ENCODE data around the gene AKAP12.
A peak's percentile ranks its signal among the peaks of the same experiment; 100 is the strongest.

Gene AKAP12

DNA sequence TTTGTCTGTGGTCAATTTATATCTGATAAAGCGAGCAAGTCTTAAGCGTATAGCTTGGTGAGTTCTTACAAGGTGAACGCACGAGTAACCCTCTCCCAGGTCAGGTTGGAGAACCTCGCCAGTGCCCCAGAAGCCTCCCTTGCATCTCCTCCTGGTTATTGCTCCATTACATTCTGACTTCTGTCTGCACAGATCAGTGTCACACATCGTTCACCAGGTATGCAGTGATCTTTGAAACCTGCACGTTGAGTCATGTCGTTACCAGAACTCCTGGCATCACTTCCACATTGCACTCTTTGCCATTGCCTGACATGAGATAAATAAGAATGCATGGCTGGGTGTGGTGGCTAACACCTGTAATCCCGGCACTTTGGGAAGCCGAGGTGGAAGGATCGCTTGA is 44.2 kb downstream of the AKAP12 start:
- Mint-ChIP-seq H3K4me3 (no peak overlapping the region), H3K27me3 (peaks cover 61% of the 10 kb centered on the region)
- CTCF ChIA-PET, result no interaction called here

DNA sequence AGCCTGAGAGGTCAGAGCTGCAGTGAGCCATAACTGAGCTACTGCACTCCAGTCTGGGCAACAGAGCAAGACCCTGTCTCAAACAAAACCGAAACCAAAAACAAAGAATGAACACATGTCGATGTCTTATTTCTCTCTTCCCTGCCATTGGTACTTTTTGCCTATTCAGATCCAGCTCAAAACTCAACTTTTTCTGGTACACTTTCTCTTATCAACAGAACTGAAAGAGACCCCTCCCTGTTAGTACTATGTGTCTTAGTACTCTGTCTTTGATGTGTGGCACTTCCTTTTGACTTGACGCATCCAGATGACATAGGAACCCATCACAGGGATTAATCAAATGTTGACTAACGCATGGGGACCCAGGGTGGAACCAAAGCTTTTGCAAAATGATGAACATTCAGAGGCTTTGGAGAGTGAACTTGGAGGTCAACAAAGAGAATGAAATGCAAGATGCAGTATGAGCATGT is 44.8 kb downstream of the AKAP12 start:
- Mint-ChIP-seq H3K9me3 (no peaks in the 10 kb centered on the region), H3K4me3 (no peak overlapping the region), H3K4me1 (peaks cover 34% of the 10 kb centered on the region), H3K27ac (no peak overlapping the region), H3K27me3 (peaks cover 65% of the 10 kb centered on the region), H3K36me3 (no peaks in the 10 kb centered on the region)
- CTCF ChIA-PET, result no interaction called here
- no peak for DNase-seq

More for the DNA sequence above, 44.2 kb downstream of the AKAP12 start:
- no peak for DNase-seq
- H3K27ac Mint-ChIP-seq, result no peak overlapping the region
- H3K4me1 Mint-ChIP-seq, result peaks cover 28% of the 10 kb centered on the region
- H3K36me3 Mint-ChIP-seq, result no peaks in the 10 kb centered on the region
- no peaks in the 10 kb centered on the region for H3K9me3 Mint-ChIP-seq

DNA sequence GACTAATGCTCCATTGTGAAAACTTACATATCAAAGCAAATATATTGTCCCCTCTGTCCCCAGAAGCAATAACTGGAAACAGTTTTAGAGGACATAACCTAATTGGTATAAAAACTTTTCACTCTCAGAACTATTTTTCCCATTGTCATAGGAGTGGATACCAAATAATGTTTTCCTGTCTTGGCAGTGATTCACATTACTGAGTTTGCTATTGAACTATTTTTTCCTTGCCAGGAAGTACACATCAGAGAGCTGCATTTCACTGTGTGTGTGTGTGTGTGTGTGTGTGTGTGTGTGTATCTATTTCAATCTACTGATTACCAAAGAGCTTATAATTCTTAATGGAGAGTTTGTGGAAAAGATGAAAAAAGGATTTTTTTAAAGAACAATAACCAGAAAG is 45.4 kb downstream of the AKAP12 start:
- H3K27ac Mint-ChIP-seq, result no peak overlapping the region
- no peak for DNase-seq
- peaks cover 39% of the 10 kb centered on the region for H3K4me1 Mint-ChIP-seq
- no peaks in the 10 kb centered on the region for H3K36me3 Mint-ChIP-seq
- no peaks in the 10 kb centered on the region for H3K9me3 Mint-ChIP-seq
- CTCF ChIA-PET, result no interaction called here
- no peak overlapping the region for H3K4me3 Mint-ChIP-seq
- H3K27me3 Mint-ChIP-seq, result peaks cover 69% of the 10 kb centered on the region

DNA sequence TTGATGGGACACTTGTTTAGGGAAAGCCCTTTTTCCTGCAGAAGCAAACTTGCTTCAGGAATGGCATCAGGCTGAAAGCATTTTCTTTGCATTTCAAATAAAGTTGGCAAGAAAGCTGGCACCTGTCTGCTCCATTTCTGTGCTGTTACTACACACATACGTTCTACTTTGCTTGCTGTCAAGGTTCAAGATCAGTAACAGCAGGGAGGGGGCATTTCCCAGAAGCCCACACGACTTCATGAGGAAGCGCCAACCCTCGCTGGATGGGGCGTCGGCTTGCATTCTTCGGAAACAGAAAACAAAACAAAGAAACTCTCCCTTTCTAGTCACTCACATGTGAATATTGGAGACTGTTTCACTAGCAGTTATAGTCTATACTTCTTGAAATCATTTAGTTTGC is 46.4 kb downstream of the AKAP12 start:
- no peak overlapping the region for H3K27ac Mint-ChIP-seq
- peaks cover 76% of the 10 kb centered on the region for H3K27me3 Mint-ChIP-seq
- CTCF ChIA-PET, result no interaction called here
- DNase-seq, result peak; percentile 26
- H3K9me3 Mint-ChIP-seq, result no peaks in the 10 kb centered on the region
- peaks cover 47% of the 10 kb centered on the region for H3K4me1 Mint-ChIP-seq
- H3K4me3 Mint-ChIP-seq, result no peak overlapping the region
- H3K36me3 Mint-ChIP-seq, result no peaks in the 10 kb centered on the region

DNA sequence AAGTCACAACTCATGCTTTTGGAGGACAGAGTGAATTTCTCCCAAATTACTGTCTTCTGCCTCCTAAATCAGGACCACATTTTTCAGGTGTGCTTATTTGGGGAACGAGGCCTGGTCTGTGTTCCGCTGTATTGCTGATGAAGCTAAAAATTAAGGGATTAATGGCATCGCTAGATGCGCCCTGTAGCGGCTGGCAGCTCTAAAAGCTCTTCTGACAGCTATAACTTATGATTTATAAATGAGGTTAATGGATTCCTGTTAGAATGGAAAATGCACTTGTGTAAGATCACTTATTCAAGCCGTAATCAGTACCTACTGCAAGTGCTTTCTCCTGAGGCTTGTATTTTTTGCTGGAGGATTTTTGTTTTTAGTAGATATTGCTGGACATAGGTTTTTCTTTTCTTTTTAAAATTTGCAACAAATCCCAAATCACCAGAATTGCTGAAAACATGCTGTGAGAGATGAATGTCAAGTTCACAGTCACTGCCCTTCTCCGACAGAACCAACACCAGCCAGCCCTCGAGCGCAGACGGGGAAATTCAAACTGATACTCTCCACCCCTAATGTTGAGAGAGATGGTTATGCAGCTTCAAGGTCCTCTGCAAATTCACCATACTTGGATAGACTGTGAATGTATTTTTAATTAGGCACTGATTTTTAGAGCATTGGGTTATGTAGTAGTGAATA is 49.1 kb downstream of the AKAP12 start:
- Mint-ChIP-seq H3K4me3 (no peak overlapping the region), H3K4me1 (peaks cover 45% of the 10 kb centered on the region), H3K27me3 (peaks cover 81% of the 10 kb centered on the region)

DNA sequence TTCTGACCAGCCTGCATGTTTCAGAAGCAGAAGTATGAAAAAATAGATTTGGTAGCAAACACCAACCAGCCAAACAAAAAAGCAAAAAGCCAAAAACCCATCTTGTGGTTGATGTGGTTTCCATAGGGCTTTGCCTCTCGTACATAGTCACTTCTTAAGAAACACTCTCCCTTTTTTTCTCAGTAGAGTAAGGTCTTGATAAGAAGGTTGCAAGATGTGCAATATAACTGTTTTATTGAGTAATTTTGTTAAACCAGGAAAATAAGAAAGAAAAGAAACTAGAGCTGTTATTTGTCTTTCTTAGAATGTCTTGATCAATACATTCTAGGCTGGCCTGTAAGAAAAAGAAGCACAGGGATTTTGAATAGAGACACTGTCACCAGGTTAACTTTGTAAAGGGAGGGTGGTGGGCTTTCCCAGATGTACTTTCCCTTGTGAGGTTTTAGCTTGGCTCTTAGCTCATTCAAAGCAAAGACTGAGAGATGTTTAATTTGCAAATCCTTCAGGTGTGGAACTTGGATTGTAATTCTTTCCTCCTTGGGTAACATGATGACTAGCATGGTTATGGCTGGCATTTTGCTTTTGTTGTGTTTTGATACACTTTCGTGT is 49.7 kb downstream of the AKAP12 start:
- H3K4me1 Mint-ChIP-seq, result peaks cover 41% of the 10 kb centered on the region
- no peak for DNase-seq

More for the DNA sequence above, 49.1 kb downstream of the AKAP12 start:
- Mint-ChIP-seq H3K9me3 (no peaks in the 10 kb centered on the region), H3K36me3 (no peaks in the 10 kb centered on the region), H3K27ac (no peak overlapping the region)
- no peak for DNase-seq
- CTCF ChIA-PET, result interaction anchor here (3.2 kb wide), 1 partner anchor 36 kb away, joined by 17 read pairs; no protein-coding TSS in a partner anchor

DNA sequence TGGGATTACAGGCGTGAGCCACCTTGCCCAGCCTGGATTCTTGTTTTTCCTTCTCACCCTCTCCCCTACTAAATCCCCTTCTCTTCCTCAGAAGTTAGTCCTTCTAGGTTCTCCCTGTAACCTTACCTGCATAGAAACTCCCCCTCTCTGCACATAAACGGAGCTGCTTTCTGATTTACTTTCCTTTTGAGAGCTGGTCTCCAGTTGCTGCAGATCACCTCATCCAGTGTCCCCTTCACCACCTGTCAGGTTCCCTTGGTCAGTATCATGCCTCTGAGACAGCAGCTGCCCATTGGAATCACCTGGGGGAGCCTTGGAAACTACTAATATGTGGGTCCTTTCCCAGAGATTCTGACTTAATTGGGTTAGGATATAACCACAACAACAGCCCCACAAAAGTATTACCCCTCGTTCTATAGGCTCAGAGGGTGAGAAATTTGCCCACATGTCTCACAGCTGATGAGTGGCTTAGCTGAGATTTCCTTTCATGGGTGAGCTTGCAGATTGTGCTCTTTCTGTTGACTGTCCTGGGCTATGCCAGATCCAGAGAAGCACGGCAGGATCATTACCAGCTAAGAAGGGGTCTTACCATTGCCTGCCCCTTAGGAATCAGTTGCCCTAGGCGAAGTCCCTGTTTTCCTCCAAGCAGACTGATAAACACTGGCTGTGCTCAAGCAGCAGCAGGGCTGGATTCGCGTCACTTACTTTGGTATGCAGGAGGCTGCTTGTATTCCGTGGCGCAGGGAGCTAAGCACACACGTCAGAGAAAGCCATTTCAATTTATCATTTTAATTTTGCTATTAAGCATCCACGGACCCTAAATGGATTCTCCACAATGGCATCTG is 51.3 kb downstream of the AKAP12 start:
- no peak for DNase-seq

More for the DNA sequence above, 49.7 kb downstream of the AKAP12 start:
- Mint-ChIP-seq H3K27me3 (peaks cover 81% of the 10 kb centered on the region), H3K4me3 (no peak overlapping the region), H3K27ac (no peak overlapping the region), H3K9me3 (no peaks in the 10 kb centered on the region), H3K36me3 (no peaks in the 10 kb centered on the region)
- CTCF ChIA-PET, result interaction anchor here (3.2 kb wide), 1 partner anchor 35 kb away, joined by 17 read pairs; no protein-coding TSS in a partner anchor

DNA sequence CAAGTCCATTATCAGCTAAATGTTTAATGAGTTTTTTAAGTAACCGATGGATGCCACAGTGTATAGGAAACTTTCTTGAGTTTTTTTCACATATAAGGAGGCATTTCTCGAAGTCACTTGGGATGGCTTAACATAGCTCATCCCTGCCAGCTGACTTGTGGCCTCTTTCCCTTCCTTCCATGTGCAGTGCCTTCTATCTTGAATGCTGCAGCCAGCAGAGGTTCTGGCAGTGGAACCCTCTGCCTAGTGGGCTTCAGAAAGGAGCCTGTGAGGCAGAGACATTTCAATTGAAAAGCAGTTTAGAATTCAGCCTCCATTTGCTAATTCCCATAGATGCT is 51.9 kb downstream of the AKAP12 start:
- Mint-ChIP-seq H3K4me3 (no peak overlapping the region), H3K27me3 (peaks cover 88% of the 10 kb centered on the region), H3K27ac (no peak overlapping the region), H3K4me1 (peaks cover 24% of the 10 kb centered on the region), H3K9me3 (no peaks in the 10 kb centered on the region), H3K36me3 (no peaks in the 10 kb centered on the region)
- CTCF ChIA-PET, result interaction anchor here (3.2 kb wide), 1 partner anchor 33 kb away, joined by 17 read pairs; no protein-coding TSS in a partner anchor
- DNase-seq, result no peak

More for the DNA sequence above, 51.3 kb downstream of the AKAP12 start:
- Mint-ChIP-seq H3K36me3 (no peaks in the 10 kb centered on the region), H3K27me3 (peaks cover 89% of the 10 kb centered on the region), H3K9me3 (no peaks in the 10 kb centered on the region), H3K27ac (no peak overlapping the region), H3K4me3 (no peak overlapping the region), H3K4me1 (peaks cover 29% of the 10 kb centered on the region)
- CTCF ChIA-PET, result interaction anchor here (0.6 to 3.2 kb wide), 2 partner anchors 33 to 111 kb away, joined by 5 to 17 read pairs; no protein-coding TSS in a partner anchor

DNA sequence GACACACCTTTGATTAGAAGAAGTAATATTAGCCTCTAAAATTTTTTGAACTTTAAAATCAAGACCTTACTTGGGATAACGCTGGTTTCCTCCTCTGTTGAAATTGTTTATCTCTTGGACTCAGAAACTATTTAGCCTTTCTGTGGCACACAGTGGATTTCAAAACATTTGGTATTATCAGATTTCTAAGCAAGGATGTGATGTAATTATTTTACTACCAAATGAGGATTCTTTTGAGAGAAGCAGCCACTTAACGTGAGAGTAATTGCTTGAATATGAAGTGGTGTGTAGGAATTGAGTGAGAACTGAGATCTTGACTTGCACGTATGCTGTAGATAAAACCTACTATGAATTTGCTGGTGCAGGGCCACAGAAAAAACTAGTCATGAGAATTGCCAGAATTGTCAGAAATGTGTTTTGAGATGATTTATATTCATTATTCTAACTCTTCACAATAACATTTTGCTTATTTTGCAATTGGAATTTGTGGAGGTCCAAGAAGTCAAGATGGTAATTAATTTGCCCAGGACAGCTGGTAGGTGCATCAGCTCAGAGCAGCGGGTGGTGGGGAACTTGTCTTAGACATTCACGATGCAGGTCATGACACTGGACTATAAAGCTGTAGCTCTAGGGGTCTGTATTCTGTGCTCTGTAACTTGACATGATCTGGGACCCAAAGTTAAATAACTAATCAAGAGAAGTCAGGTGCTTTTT is 53.4 kb downstream of the AKAP12 start:
- CTCF ChIA-PET, result no interaction called here
- no peak for DNase-seq
- Mint-ChIP-seq H3K27ac (no peak overlapping the region), H3K36me3 (no peaks in the 10 kb centered on the region), H3K9me3 (no peaks in the 10 kb centered on the region), H3K27me3 (peaks cover 83% of the 10 kb centered on the region), H3K4me1 (peaks cover 24% of the 10 kb centered on the region), H3K4me3 (no peak overlapping the region)

DNA sequence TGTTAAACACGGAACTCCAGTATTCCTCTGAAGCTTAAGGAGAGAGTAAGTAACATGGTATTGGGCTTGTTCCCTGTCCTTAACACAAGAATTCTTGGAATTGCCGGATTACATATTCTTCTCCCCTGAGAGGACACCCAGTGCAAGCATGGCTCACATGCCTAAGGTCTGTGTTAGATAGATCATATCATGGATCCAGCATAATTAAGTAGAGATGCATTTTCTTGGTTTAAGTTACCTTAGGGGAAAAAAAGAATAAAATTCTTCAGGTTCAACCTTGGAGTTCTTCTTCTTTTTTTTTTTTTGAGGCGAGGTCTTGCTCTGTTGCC is 53.9 kb downstream of the AKAP12 start:
- Mint-ChIP-seq H3K4me3 (no peak overlapping the region), H3K9me3 (no peaks in the 10 kb centered on the region), H3K36me3 (no peaks in the 10 kb centered on the region), H3K4me1 (peaks cover 22% of the 10 kb centered on the region), H3K27ac (no peak overlapping the region), H3K27me3 (peaks cover 79% of the 10 kb centered on the region)
- CTCF ChIA-PET, result no interaction called here
- DNase-seq, result no peak

DNA sequence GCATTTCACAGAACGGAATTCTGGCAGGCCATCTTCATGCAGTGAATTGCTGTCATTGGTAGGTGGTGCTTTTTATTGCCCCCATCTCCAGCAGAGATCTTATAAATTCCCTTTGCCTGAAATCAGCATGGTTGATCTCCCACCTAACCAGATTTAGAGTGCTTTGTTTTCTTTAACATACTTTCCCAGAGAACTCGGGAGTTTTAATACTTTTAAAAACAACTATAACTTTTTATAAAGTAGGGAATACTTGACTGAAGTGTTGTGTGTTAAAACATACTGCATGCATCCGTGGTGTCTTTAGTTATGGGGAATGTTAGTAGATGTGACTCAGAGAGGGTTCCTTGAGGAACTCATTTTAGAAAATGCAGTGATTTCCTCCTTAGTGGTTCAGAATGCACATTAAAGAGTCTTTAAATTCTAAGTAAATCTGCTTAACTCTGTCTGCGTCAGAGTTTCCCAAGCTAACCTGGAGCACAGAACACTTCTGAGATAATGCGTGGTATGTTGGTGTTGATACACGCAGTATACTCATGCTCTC is 54.9 kb downstream of the AKAP12 start:
- Mint-ChIP-seq H3K4me1 (peaks cover 13% of the 10 kb centered on the region), H3K27me3 (peaks cover 71% of the 10 kb centered on the region), H3K27ac (no peak overlapping the region), H3K9me3 (no peaks in the 10 kb centered on the region), H3K36me3 (no peaks in the 10 kb centered on the region), H3K4me3 (no peak overlapping the region)
- no peak for DNase-seq
- CTCF ChIA-PET, result no interaction called here

DNA sequence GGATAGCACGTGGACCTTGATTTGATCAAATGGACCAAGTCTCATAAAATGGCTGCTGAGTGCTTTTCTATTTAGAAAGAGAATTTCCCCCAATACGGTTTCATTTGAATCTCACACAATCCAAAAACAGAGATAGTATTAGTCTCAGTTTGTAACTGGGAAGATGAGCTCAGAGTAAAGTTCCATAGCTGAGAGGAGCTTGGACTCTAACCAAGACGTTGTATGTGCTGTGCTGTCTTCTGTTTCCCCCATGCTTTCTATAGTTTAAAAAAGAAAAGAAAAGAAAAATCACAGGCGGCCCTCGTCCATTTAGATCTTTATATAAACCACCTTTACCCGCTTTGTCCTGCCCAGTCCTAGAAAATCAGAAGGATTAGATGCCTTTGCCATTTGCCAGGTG is 58.1 kb downstream of the AKAP12 start:
- Mint-ChIP-seq H3K27ac (no peak overlapping the region), H3K9me3 (no peaks in the 10 kb centered on the region), H3K4me3 (no peak overlapping the region), H3K27me3 (peaks cover 45% of the 10 kb centered on the region), H3K4me1 (no peaks in the 10 kb centered on the region), H3K36me3 (no peaks in the 10 kb centered on the region)
- DNase-seq, result no peak
- CTCF ChIA-PET, result no interaction called here

DNA sequence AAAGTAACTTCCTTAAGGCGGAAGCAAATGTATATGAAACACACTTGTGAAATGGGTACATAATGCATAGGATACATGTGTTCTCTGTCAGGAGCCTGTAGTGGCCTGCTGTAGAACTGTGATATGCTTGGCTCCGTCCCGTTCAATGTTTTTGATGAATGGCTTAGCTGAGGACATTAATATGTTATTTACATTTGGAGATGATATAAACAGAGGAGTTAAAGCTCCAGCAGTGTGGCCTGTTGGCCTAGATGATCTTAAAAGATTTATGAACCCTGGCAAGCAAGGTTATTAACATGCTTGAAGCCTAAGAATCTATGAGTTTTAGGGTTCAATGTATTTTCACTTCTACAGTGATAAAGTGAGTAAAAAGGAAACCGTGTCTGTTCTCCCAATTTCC is 59.2 kb downstream of the AKAP12 start:
- Mint-ChIP-seq H3K27me3 (peaks cover 34% of the 10 kb centered on the region), H3K36me3 (no peaks in the 10 kb centered on the region), H3K4me3 (no peak overlapping the region), H3K27ac (no peak overlapping the region), H3K9me3 (no peaks in the 10 kb centered on the region), H3K4me1 (no peaks in the 10 kb centered on the region)
- DNase-seq, result no peak
- CTCF ChIA-PET, result no interaction called here

Data from activated naive CD4-positive, alpha-beta T cell treated with anti-CD3 and anti-CD28 coated beads, Interleukin-2, amount 10 ng/mL, durations not matched to agents 7 days and 5 days (primary cell).